IPS-18c (cell line): Measurements from ENCODE around the gene ARHGAP22.
A peak's percentile ranks its signal among the peaks of the same experiment; 100 is the strongest.

Experiments
- H3K4me3 ChIP-seq: 2 replicates; pipeline ENCODE4 v1.7.0; 2013; ENCODE audit warnings: low read depth, mild to moderate bottlenecking, low read length, moderate library complexity; ENCODE audit not compliant: insufficient read depth
- H3K9me3 ChIP-seq: one replicate; pipeline ENCODE4 v1.6.1; 2013; ENCODE audit warnings: mild to moderate bottlenecking, low read length, moderate library complexity; ENCODE audit not compliant: control insufficient read depth, insufficient read depth

ARHGAP22 gene

GRCh38 chr10:48476279-48476982, 128.4 kb downstream of the ARHGAP22 start:
- Histone ChIP-seq H3K4me3 (no peak overlapping the region), H3K9me3 (no peaks in the 10 kb centered on the region)

GRCh38 chr10:48475943-48476278, 129.0 kb downstream of the ARHGAP22 start:
- Histone ChIP-seq H3K4me3 (no peak overlapping the region), H3K9me3 (no peaks in the 10 kb centered on the region)

GRCh38 chr10:48474765-48475365, 130.0 kb downstream of the ARHGAP22 start:
- Histone ChIP-seq H3K9me3 (no peaks in the 10 kb centered on the region), H3K4me3 (no peak overlapping the region)

GRCh38 chr10:48473704-48474103, 131.2 kb downstream of the ARHGAP22 start:
- Histone ChIP-seq H3K9me3 (no peaks in the 10 kb centered on the region), H3K4me3 (no peak overlapping the region)

GRCh38 chr10:48472501-48473069, 132.3 kb downstream of the ARHGAP22 start:
- no peaks in the 10 kb centered on the region for H3K9me3 ChIP-seq
- H3K4me3 ChIP-seq: no peak overlapping the region

- H3K9me3 ChIP-seq: no peaks in the 10 kb centered on the region
- H3K4me3 ChIP-seq: no peak overlapping the region
Measured at GRCh38 chr10:48470893-48471805, 133.7 kb downstream of the ARHGAP22 start.

- no peak overlapping the region for H3K4me3 ChIP-seq
- H3K9me3 ChIP-seq: no peaks in the 10 kb centered on the region
Measured at GRCh38 chr10:48470115-48470892, 134.6 kb downstream of the ARHGAP22 start.

- Histone ChIP-seq H3K9me3 (no peaks in the 10 kb centered on the region), H3K4me3 (no peak overlapping the region)
Measured at GRCh38 chr10:48469516-48470020, 135.3 kb downstream of the ARHGAP22 start.

- H3K9me3 ChIP-seq: no peaks in the 10 kb centered on the region
- no peak overlapping the region for H3K4me3 ChIP-seq
Measured at GRCh38 chr10:48468866-48469511, 135.9 kb downstream of the ARHGAP22 start.

- no peak overlapping the region for H3K4me3 ChIP-seq
- no peaks in the 10 kb centered on the region for H3K9me3 ChIP-seq
Measured at GRCh38 chr10:48468130-48468790, 136.6 kb downstream of the ARHGAP22 start.

- Histone ChIP-seq H3K4me3 (no peak overlapping the region), H3K9me3 (no peaks in the 10 kb centered on the region)
Measured at GRCh38 chr10:48467669-48468068, 137.2 kb downstream of the ARHGAP22 start.

GRCh38 chr10:48466611-48467240, 138.1 kb downstream of the ARHGAP22 start:
- no peaks in the 10 kb centered on the region for H3K9me3 ChIP-seq
- no peak overlapping the region for H3K4me3 ChIP-seq

- H3K9me3 ChIP-seq: no peaks in the 10 kb centered on the region
- peak overlapping the region; percentile 43 for H3K4me3 ChIP-seq
Measured at GRCh38 chr10:48465860-48466521, 138.9 kb downstream of the ARHGAP22 start.

- Histone ChIP-seq H3K9me3 (no peaks in the 10 kb centered on the region), H3K4me3 (no peak overlapping the region)
Measured at GRCh38 chr10:48464871-48465736, 139.8 kb downstream of the ARHGAP22 start.
